K562 (cell line): ENCODE measurements around the gene CCNL1. TPM values are rescaled to one million over a fixed set of nuclear protein-coding genes. Genes with fewer than 3 reads are reported as not detected.
A peak's percentile ranks its signal among the peaks of the same experiment; 100 is the strongest.

ENCODE experiments used
- CREBBP ChIP-seq: IDR thresholded peaks from one replicate; pipeline ENCODE4 v1.6.1; 2012; ENCODE audit warnings: low read depth, mild to moderate bottlenecking, control low read depth, inconsistent platforms, low read length
- CTBP1 ChIP-seq: fragments of 450-650 bp; IDR thresholded peaks from 2 replicates; pipeline ENCODE4 v1.6.1; 2016; ENCODE audit warnings: borderline replicate concordance
- GATAD2A ChIP-seq: fragments of 450-650 bp; IDR thresholded peaks from 2 replicates; pipeline ENCODE4 v1.6.1; 2017
- HDAC1 ChIP-seq, 2 experiments: fragments of 450-650 bp; IDR thresholded peaks; 2 replicates each; pipeline ENCODE4 v1.6.1; 2016 to 2017; ENCODE audit warnings: inconsistent platforms in 1 of 2, mild to moderate bottlenecking in 1 of 2, moderate library complexity in 1 of 2
- HDGF ChIP-seq: fragments of 450-650 bp; IDR thresholded peaks from 2 replicates; pipeline ENCODE4 v1.6.1; 2016
- ID3 ChIP-seq, 2 experiments: fragments of 250-450 bp in 1 of 2; fragments of 450-650 bp in 1 of 2; sonication (Bioruptor Pico) in 1 of 2; IDR thresholded peaks; 2 replicates each; pipeline versions ENCODE4 v1.6.1 to v1.8.0; 2016 to 2021; ENCODE audit warnings: mild to moderate bottlenecking in 2 of 2, moderate library complexity in 2 of 2, missing compliant biosample characterization in 1 of 2, missing genetic modification characterization in 1 of 2
- MAFK ChIP-seq: IDR thresholded peaks from 2 replicates; pipeline ENCODE4 v1.6.1; 2011; ENCODE audit warnings: low read length, improper control_type of control experiment
- NFRKB ChIP-seq: fragments of 450-650 bp; IDR thresholded peaks from 2 replicates; pipeline ENCODE4 v1.6.1; 2016; ENCODE audit warnings: low read depth
- POLR3G ChIP-seq: IDR thresholded peaks from 2 replicates; pipeline ENCODE4 v1.6.1; 2011; ENCODE audit not compliant: insufficient read length, insufficient replicate concordance; ENCODE audit errors: extremely low read depth
- SOX6 ChIP-seq: fragments of 450-650 bp; IDR thresholded peaks from 2 replicates; pipeline ENCODE4 v1.6.1; 2014; ENCODE audit warnings: mild to moderate bottlenecking
- U2AF2 ChIP-seq: fragments of 200-400 bp; formaldehyde crosslinking; optimal IDR thresholded peaks from 2 replicates; pipeline ENCODE3; 2017; ENCODE audit warnings: low read depth, mild to moderate bottlenecking, low read length
- ZBTB40 ChIP-seq, 2 experiments: fragments of 450-650 bp in 1 of 2; sonication (generic) in 1 of 2; formaldehyde crosslinking in 1 of 2; IDR thresholded peaks; 2 replicates each; pipeline versions ENCODE4 v1.7.1 to v1.9.0; 2016 to 2022; ENCODE audit warnings: inconsistent platforms in 1 of 2, mild to moderate bottlenecking in 1 of 2, missing genetic modification reagents in 1 of 2
- ZHX1 ChIP-seq: fragments of 150-350 bp; conservative IDR thresholded peaks from 2 replicates; pipeline ENCODE4 v1.6.1; 2014; ENCODE audit warnings: low read length
- ZNF197 ChIP-seq: fragments of 200-800 bp; sonication (Bioruptor generic); IDR thresholded peaks from 2 replicates; pipeline ENCODE4 v1.6.1; 2016; ENCODE audit warnings: low read depth, missing genetic modification characterization, missing compliant biosample characterization
- ZNF274 ChIP-seq: IDR thresholded peaks from 2 replicates; pipeline ENCODE4 v1.6.1; 2011; ENCODE audit warnings: low read depth, mild to moderate bottlenecking, low read length, moderate library complexity, borderline replicate concordance
- ZNF668 ChIP-seq: fragments of 250-450 bp; sonication (Bioruptor Pico); IDR thresholded peaks from 2 replicates; pipeline ENCODE4 v1.8.0; 2022; ENCODE audit warnings: mild to moderate bottlenecking, inconsistent platforms
- polyA plus RNA-seq, 8 experiments: library from polyadenylated mRNA; depleted of rRNA in 4 of 8; stranded (reverse) in 5 of 8; unstranded in 3 of 8; fragments of >200 nt; fragmentation: Nextera tagmentation in 2 of 8; fragmentation: Illumina TruSeq in 1 of 8; extraction: Ambion mirVana in 2 of 8; extraction: Trizol in 1 of 8; gene quantifications; 2 replicates each; pipeline versions ENCODE4 v1.2.1 to v1.2.3, GENCODE V29; 2011 to 2014; ENCODE audit warnings: inconsistent platforms in 1 of 8, missing spikeins in 1 of 8
- total RNA-seq, 7 experiments: library from RNA; depleted of rRNA in 6 of 7; stranded (reverse); fragments of >200 nt in 6 of 7; fragmentation: Illumina TruSeq in 2 of 7; extraction: Trizol in 2 of 7; gene quantifications; 2 replicates each; pipeline versions ENCODE4 v1.2.1 to v1.2.3, GENCODE V29; 2011 to 2021; ENCODE audit warnings: low replicate concordance in 1 of 7

The CCNL1 gene
- total and polyA plus RNA-seq, 9 of the 15 experiments (the other 6 are each of a cell fraction or from before 2014, with no cell fraction given) = 16.1 to 186 (median 132) TPM

- TF ChIP-seq ZBTB40 (IDR thresholded peaks at IDR 0.05) = no peak
- TF ChIP-seq ZBTB40 (CRISPR knock-in tag; IDR thresholded peaks at IDR 0.05) = no peak
- TF ChIP-seq CTBP1 = no peak
- 0 out of 2 replicates have a peak, but pooled peaks have one; percentile 53 for TF ChIP-seq HDGF
- TF ChIP-seq POLR3G = no peak
- TF ChIP-seq ZNF197 = 0 out of 2 replicates have a peak, but pooled peaks have one; percentile 42
- no peak for TF ChIP-seq SOX6
- no peak for TF ChIP-seq U2AF2
- peak; percentile 78 for TF ChIP-seq NFRKB
- no peak for TF ChIP-seq ZNF668
- no peak for TF ChIP-seq MAFK
- no peak for TF ChIP-seq CREBBP
- TF ChIP-seq ID3 (CRISPR knock-in tag; IDR thresholded peaks at IDR 0.05) = no peak
- peak; percentile 45; the same call in 1 of the 2 replicates for TF ChIP-seq ID3 (tag; IDR thresholded peaks at IDR 0.05)
- no peak for TF ChIP-seq ZNF274
- 0 out of 2 replicates have a peak, but pooled peaks have one; percentile 13 for TF ChIP-seq GATAD2A
- no peak for TF ChIP-seq ZHX1
- 0 out of 4 replicates have a peak, but pooled peaks of 1 of the 2 experiments have one; percentile 4 for TF ChIP-seq HDAC1 (IDR thresholded peaks at IDR 0.05)
These were observed 30.0 kb downstream of the CCNL1 start (continued) for GRCh38 chr3:157129803-157130466.
